HG02763 (cell line): Measurements from ENCODE around the gene SP140L.
"Not testable (repeated sequence)": the region's sequence is repeated elsewhere in the genome, so short reads cannot be mapped to it uniquely, and the experiment has no call there.

Source experiments
- ATAC-seq: cut with Tn5 transposase; IDR thresholded peaks from one replicate; pipeline ENCODE4 v1.9.1; 2021; ENCODE audit warnings: mild to moderate bottlenecking, moderate library complexity; ENCODE audit not compliant: unreplicated experiment

SP140L gene

DNA sequence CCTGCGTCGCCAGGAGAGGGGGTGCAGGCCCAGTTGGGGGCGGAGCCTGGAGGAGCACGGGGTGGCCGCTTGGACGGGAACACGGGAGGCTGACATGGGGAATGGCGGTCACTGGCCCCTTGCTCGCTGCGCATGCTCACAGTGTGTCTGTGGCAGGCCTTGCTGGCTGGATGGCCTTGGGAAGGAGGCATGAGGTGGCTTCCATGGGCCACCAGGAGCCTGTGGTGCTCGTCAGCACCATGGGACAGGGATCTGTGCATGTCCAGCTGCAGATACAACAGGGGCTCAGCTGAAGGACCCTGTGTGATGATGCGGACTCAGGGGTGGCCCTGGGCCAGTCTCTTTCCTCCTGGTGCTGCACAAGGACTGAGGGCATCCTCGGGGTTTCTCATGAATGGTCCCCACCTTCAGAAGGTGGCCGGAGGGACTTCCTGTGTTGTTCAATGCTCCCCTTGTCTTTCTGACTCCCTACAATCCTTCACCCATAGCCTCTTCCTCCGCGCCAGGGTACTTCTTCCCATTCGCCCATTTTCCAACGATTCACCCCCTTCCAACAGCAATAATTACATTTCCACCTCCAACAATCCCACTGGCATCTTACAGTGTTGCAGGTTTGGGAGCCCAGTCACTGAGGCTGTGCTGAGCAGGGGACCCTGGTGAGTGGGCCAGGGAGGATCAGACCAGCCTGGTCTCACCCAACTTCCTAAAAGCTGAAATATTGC is 3.4 kb upstream of the SP140L start:
- ATAC-seq: no peak

DNA sequence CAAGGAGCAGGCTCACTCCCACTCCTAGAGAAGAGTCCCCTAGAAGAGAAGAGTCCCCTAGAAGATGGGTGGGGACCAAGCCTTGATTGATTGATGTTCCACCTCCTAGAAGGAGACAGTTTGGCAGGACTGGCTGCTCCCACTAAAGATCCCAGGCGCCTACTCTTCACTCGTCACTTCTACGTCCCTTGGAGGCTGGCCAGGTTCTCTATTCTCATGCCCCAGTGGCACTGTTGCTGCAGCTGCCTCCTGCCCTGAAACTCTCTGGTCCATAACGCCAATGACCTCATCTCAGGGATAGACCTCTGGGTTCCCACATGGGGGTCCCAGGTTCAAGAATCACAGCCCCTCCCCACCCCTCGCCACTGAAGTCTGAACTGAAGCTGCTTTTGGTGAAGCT is 2.5 kb upstream of the SP140L start:
- ATAC-seq: no peak

DNA sequence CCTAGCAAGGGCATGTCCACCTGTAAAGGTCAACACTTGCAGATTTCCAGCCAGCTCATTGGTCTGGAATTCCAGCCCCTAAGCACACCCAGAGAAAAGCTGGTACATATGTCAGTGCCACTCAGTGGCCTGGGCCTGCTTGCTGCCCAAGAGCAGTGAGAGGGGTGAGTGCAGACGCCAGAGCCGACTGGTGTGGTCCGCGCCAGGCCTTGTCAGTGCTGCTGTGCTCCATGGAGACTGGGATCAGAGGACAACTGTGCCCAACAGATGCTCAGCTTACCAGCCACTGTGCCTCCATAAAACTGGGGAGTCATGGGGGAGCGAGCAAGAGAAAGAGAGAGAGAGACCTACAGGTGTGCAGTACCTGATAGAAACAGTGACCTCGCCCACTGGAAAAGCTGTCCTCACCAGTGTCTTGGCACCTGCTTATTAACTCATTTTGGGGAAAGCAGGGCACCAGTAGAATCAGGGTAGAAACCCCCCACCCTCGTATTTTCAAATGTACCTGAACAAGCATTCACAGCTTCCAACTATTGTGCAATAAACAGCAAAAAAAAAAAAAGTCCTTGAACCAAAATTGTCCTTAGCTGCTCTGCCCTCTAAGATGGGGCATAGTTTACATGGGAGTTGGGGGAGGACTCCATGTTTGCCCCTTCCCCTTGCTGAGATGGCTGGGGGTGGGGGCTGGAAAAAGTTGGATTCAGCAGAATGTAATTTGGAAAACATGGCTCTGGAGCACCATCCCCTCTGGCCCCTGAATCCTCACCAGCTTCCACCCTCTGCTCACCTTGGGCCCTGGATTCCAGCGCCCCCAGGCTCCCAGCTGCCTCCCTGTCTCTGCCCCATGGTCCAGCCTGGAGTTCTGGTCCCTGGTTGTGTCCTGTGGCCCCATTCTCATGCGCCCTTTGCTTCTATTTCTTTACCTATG is 1.4 kb upstream of the SP140L start:
- ATAC-seq: no peak

DNA sequence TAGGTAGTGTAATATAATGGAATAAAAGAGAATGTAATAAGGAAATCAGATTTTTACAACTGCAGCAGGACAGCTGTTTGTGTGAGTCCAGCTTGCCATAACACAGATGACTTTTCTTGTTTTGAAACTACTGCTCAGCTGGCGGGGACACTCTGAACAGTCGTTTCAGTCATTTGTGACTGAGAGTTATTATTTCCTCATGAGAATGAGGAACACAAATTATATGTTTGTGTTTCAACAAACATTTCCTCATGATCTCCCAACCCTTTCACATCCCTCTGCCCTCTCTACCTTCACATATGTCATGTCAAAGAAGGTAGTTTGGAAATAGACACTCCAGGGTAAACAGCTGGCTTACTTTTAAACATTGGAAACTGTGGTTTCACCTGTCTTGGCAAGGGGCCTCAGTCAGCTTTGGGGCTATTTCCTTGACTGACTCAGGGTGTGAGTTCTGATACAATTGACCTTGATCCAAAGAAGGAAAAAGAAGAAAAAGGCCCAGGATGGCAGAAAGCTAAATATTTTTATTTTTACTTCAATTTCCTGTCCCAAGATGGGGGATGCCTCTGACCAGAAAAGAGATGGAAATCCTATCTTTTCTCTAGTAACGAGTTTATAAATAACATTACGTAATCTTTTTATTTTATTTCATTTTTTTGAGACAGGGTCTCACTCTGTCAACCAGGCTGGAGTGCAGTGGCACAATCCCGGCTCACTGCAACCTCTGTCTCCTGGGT is 593 bp downstream of the SP140L start:
- peak; percentile 57 for ATAC-seq

DNA sequence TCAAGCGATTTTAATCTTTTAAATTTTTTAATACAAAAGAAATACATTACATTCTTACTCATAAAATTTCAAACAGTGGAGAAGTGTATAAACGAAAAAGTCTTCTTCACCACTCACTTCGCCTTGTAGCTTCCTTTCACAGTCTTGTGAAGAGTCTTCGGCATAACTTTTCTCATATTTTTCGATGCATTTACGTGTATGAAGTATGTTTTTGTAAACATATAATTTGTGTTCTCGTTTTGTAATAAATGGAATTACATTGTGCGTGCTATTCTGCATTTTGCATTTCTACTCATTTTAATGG is 1.1 kb downstream of the SP140L start:
- no peak for ATAC-seq

DNA sequence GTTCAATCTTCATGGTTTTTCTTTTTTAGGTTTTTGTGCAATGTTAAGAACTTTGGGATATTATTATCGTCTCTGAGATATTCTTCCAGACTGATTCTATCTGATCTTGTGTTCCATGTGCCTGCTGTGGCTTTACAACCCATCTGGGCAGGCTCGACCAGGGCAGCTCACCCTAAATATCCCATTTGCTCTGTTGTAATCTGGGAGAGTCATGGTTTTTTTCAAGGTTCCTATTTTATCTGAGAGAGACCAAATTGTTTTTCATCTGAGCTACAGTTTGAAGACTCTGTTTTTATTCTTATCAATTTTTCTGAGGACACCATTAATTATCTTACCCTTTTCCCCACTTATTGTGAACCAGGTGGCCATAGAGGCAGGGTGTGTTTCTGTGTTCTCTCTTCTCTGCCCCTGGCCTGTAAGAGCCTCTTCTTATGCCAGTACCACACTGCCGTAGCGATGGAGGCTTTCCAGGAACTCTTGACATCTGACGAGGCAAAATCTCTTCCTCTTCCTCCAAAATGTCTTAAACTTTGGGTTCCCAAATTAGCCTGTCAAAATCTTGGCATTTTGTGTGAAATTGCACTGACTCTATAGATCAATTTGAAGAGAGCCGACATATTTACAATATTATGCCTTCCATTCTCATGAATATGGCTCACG is 3.1 kb downstream of the SP140L start:
- ATAC-seq: no peak

DNA sequence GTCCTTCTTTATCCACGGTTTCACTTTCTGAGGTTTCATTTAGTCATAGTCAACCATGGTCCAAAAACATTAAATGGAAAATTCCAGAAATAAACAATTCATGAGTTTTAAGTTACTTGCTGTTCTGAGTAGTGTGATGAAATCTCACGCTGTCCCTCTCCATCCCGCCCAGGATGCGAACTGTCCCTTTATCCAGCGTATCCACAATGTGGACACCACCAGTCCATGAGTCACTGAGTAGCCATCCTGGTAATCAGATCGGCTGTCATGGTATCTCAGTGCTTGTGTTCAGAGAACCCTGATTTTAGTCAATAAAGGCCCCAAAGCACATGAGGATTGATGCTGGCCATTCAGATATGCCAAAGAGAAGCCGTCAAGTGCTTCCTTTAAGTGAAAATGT is 3.7 kb downstream of the SP140L start:
- ATAC-seq: no peak

DNA sequence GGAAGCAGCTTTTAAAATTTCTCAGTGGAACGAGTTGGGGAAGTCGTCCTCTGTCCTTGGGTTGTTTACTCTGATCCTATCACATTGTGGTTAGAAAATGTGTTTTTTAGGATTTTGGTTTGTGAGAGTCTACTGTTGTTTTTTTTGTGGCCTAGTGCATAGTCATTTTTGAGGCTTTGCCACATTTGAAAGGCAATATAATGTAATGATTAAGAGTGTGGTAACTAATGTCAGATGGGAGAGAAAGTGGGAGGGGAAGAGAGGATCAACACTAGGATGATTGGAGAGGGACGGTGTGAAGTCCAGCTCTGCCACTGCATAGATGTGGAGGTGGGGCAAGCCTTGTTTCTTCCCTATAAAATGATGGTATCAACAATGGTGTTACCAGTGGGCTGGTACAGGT is 8.5 kb downstream of the SP140L start:
- ATAC-seq: no peak

DNA sequence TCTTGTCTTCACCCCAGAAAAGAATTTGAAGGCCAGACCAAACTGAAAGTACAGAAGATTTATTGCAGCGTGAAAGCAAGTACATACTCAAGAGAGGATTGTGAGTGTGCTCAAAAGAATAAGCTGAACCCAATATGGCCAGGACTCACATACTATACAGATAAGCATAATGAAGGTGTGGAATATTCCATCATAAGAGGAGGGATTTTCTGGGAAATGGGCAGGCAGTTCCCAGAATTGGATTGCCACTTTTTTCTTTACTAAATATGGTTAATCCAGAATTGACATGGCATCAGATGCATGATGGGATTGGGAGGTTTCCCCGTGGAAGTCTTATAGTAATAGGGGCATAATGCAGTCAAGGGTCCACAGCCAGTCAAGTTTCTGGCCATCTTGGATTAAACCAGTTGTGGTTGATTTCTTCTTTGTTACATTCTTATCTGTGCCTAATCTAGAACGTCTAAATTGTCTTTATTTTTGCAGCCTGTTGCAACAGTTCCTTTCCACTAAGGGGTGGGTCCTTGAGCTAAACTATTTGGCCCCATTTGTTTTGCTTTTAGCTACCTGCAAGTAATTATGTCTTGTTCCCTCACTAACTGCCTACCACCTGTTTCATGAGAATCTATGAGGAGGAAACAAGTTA is 9.0 kb downstream of the SP140L start:
- no peak for ATAC-seq

DNA sequence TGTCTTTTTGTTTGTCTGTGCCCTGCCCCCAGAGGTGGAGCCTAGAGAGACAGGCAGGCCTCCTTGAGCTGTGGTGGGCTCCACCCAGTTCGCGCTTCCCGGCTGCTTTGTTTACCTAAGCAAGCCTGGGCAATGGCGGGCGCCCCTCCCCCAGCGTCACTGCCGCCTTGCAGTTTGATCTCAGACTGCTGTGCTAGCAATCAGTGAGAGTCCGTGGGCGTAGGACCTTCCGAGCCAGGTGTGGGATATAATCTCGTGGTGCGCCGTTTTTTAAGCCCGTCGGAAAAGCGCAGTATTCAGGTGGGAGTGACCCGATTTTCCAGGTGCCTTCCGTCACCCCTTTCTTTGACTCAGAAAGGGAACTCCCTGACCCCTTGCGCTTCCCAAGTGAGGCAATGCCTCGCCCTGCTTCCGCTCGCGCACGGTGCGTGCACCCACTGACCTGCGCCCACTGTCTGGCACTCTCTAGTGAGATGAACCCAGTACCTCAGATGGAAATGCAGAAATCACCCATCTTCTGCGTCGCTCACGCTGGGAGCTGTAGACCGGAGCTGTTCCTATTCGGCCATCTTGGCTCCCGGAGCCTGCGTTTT is 15.0 kb downstream of the SP140L start:
- ATAC-seq: not testable (repeated sequence)

DNA sequence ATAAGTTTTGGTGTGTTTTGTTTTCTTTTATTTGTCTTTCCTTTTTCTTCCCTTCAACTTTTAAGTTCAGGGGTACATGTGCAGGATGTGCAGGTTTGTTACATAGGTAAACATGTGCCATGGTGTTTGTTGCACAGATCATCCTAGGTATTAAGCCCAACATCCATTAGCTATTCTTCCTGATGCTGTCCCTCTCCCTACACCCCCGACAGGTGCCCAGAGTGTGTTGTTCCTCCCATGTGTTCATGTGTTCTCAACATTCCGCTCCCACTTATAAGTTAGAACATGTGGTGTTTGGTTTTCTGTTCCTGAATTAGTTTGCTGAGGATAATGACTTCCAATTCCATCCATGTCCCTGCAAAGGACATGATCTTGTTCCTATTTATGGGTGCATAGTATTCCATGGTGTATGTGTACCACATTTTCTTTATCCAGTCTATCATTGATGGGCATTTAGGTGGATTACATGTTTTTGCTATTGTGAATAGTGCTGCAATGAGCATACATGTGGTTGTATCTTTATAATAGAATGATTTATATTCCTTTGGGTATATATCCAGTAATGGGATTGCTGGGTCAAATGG is 16.1 kb downstream of the SP140L start:
- not testable (repeated sequence) for ATAC-seq

DNA sequence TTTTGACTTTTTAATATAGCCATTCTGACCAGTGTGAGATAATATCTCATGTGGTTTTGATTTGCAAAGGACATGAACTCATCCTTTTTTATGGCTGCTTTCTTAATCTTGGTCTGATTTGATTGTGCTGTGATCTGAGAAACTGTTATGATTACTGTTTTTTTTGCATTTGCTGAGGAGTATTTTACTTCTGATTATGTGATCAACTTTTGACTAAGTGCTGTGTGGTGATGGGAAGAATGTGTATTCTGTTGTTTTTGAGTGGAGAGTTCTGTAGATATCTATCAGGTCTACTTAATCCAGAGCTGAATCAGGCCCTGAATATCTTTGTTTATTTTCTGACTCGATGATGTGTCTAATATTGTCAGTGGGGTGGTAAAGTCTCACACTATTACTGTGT is 16.8 kb downstream of the SP140L start:
- ATAC-seq: no peak

DNA sequence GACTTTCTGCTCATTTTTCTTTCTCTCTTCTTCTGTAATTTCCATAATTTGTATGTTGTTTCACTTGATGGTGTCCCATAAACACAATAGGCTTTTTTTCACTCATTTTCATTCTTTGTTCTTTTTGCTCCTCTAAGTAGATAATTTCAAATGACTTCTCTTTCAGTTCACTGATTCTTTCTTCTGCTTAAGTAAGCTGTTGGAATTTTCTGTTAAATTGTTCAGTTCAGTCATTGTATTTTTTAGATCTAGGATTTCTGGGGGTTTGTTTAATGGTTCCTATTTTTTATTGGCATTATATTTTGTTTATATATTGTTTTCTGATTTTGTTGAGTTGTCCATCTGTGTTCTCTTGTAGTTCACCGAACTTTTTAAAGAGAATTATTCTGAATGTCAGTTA is 19.5 kb downstream of the SP140L start:
- no peak for ATAC-seq

DNA sequence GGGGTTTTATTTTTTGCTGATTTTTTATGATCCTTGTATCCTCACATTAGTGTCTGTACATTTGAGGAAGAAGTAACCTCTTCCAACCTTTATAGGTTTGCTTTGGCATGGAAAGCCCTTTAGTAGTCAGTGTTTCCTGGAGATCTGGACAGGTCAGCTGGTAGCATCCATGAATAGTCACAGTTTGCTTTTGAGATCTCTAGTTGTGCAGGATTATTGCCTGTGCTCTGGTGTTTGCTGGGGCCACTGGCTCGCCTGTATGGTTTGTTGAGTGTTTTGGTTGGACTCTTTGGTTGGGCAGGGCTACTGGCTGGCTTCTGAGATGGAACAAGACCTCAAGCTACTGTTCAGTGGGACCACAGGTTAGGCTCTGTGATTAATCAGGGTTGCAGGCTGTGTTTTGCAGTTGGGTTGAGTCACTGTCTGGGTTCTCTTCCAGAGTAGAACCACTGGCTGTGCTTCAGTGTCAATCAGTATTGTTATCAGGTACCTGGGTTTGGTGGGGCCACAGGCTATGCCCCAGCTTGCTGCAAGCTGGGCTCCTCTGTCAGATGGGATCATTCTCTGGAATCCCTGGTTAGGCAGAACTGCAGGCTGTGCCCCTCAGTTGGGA is 20.0 kb downstream of the SP140L start:
- no peak for ATAC-seq

DNA sequence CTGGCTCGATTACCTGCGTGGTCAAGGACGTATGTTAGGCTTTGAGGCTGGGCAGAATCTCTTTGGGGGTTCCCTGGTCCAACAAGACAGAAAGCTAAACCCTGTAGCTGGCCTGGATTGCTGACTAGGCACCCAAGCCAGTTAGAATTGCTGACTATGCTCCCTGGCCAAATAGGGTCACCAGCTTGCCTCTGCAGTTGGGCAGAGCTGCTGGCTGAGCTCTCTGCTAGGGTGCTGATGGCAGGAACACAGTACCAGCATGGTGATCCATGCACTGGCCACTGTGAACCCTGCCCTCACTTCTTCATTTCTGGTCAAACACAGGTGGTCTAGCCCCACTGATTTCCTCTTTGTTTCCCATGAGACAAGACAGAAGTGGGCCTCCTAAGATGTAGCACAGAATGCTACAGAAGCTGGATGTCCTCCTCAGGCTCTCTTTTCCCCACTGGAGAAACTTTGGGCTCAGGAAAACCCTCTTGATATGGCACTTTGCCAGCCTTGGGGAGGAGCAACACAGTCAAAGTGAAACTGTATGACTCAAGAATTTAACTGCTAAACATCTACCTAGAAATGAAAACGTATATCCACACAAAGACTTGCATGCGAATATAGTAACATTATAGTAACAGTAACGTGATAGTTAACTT is 20.8 kb downstream of the SP140L start:
- ATAC-seq: no peak

DNA sequence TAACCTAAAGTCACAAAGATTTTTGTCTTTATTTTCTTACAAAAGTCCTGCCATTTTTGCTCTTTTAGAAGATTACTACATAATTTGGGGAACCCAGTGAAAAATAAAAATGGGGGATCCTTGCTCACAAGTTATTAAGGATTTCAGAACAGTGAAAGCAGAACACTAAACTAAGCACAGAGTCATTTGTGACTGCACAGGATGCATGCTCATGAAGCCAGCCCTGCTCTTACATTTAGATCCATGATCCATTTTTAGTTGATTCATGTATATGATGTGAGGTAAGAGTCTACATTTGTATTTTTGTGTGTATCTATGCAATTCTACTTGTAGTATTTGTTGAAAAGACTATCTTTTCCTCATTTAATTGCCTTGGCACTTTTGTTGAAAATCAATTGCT is 21.8 kb downstream of the SP140L start:
- ATAC-seq: no peak

DNA sequence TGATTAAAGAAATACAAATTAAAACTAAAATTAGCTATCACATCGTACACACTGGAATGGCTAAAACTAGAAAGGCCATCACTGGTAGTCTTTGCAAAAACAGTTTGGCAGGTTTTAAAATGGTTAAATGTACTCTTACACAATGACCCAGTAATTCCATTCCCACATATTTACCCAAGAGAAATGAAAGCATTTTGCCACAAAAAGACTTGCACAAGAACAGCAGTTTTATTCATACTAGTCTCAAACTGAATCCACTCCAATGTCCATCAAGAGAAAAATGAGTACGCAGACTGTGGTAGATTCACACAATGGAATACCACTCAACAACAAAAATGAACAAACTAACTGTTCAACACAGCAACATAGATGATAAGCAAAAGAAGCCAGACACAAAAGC is 29.1 kb downstream of the SP140L start:
- no peak for ATAC-seq

DNA sequence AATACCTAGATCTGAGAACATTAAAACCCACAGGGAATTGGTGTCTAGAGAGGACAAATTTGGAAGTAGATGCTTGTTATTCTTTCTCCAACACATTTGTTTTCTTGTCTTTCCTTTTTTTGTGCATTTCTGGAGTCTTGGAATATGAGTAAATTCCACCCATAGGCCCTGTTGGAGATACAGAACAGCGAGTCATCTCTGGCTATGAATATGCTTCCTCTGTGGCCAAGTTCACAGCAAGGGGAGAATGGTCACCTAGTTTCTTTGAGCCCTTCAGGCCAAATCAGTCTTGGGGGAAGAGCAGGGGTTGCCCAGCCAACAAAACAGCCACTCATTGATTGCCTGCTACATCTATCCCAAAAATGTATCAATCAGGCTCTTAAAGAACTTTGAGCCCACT is 31.3 kb downstream of the SP140L start:
- ATAC-seq: no peak

DNA sequence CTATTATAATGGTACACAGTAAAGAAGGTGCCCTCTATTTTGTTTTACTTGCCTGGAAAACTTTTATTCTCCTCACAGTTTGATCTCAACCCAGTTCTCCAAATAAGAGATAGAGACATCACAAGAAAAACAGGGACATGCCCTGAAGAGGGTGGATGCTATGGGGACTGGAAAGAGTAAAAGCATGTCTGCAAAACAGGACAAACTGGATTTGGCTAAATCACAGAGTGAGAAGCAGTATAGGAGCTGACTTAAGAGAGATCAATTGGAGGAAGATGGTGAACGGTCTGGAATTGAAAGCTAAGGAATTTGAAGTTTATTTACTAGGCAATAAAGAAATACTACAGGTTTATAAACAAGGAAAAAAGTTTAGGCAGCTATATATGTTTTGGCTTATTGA is 33.0 kb downstream of the SP140L start:
- no peak for ATAC-seq
